GM19328 (cell line): ENCODE data around the gene CYP2C18.
"Not testable (repeated sequence)": the region's sequence is repeated elsewhere in the genome, so short reads cannot be mapped to it uniquely, and the experiment has no call there.

Source experiments
- ATAC-seq: cut with Tn5 transposase; IDR thresholded peaks from one replicate; pipeline ENCODE4 v1.9.1; 2021; ENCODE audit warnings: mild to moderate bottlenecking, moderate library complexity; ENCODE audit not compliant: unreplicated experiment

Gene CYP2C18

GRCh38 chr10:94738588-94738987 is 55.1 kb downstream of the CYP2C18 start:
- ATAC-seq: no peak

DNA sequence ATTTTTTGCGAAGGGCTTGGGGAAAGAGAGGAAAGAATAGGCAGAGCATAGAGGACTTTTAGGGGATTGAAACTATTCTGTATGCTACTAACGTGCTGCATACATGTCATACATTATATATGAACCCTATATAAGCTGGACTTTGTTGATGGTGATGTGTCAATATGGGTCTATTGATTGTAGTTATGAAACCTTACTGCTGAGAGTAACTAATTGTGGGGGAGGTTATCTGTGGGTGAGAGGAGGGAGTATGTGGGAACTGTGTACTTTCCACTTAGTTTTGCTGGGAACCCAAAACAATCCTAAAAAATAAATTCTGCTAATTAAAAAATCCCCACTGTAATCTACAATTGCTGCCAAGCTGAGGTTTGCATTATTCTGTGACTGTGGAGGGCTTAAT is 63.6 kb downstream of the CYP2C18 start:
- no peak for ATAC-seq

DNA sequence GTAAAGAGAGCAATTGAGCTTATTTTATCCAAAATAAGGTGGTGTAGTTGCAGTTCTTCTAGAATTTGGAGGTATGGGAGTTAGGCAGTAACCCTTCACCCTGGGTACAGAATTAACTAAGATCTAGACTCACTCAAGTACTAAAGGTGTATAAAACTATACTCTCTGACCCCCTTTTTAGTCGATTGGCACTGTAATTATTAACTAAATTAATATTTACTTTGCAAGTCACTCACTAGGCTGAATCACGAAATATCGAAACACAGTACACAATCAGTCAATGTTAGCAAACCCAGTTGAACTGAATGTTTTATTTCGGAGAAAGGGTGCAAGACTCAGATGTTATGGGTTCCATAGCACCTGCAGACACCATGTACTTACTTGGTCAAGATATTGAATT is 64.3 kb downstream of the CYP2C18 start:
- no peak for ATAC-seq

DNA sequence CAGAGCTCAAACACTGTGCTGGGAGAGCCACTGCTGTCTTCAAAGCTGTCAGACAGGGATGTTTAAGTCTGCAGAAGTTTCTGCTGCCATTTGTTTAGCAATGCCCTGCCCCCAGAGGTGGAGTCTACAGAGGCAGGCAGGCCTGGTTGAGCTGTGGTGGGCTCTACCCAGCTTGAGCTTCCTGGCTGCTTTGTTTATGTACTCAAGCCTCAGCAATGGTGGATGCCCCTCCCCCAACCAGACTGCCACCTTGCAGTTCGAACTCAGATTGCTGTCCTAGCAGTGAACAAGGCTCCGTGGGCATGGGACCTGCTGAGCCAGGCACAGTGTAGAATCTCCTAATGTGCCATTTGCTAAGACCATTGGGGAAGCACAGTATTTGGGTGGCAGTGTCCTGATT is 74.4 kb downstream of the CYP2C18 start:
- ATAC-seq: no peak

DNA sequence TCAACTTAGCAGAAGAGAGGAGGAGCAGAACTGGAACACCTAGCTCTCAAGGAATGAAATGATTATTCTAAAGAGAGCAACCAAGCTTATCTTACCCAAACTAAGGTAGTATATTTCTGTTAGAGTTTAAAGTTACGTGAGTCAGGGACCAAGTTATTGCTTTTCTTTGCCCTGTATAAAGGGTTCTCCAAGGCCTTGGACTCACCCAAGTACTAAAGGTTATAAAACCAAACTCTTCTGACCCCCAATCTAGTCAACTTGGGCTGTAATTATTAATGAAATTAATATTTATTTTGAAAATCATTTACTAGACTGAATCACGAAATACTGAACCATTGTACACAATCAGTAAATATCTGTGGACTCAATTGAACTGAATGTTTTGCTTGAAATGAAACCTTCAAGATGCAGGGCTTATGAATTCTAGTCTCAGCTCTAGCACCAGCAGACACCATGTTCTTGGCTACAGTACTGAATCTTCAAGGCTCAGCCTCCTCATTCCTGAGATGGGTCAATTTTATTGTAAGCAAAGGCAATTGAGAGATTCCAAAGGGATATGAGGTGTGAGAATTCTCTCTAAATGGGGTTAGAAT is 77.2 kb downstream of the CYP2C18 start:
- no peak for ATAC-seq

DNA sequence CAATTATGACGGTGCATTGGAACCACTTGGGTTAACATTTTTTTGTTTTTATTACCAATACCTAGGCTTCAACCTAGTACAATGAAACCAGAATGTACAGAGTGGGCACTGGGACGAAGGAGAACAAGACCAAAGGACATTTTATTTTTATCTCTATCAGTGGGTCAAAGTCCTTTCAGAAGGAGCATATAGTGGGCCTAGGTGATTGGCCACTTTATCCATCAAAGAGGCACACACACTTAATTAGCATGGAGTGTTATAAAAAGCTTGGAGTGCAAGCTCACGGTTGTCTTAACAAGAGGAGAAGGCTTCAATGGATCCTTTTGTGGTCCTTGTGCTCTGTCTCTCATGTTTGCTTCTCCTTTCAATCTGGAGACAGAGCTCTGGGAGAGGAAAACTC is 78.9 kb downstream of the CYP2C18 start, which contains the start of gene CYP2C19:
CYP2C19 (plus strand) TSS at position 289 of the 400 bp plus-strand sequence; CDS start at position 314, 25 bp downstream.
- ATAC-seq: no peak

- ATAC-seq: not testable (repeated sequence)
Measured at GRCh38 chr10:94775425-94775824, 91.9 kb downstream of the CYP2C18 start.

GRCh38 chr10:94777886-94778458 is 94.4 kb downstream of the CYP2C18 start:
- no peak for ATAC-seq

DNA sequence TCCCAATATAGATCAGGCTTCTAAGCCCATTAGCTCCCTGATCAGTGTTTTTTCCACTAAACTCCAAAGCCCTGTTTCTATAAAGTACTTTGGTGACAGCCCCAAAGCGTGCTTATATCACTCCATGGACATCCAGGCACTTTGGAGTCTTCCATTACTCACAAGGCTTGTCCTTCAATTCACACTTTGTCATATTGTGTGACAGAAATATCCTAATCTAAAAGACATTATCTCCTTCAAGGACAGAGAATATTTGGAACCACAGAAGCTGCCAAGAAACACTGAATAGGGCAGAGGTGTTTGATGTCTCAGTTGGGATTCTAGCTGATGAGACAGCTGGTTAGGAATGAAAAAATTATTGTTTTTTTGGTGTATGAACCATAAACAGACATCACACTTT is 97.3 kb downstream of the CYP2C18 start:
- no peak for ATAC-seq

GRCh38 chr10:94784256-94784655 is 100.7 kb downstream of the CYP2C18 start:
- ATAC-seq: no peak

GRCh38 chr10:94785211-94785610 is 101.7 kb downstream of the CYP2C18 start:
- no peak for ATAC-seq
